H9 (cell line): ENCODE results near the gene CSNK1E. TPM values are rescaled to one million over a fixed set of nuclear protein-coding genes. Genes with fewer than 3 reads are reported as not detected.

Source experiments
- DNase-seq: peaks from one replicate; pipeline ENCODE4 v3.0.0-alpha.2; 2017
- H2AFZ ChIP-seq: one replicate; pipeline ENCODE4 v1.6.1; 2013; ENCODE audit warnings: mild to moderate bottlenecking, low read length, control low read depth, moderate library complexity
- H2AK5ac ChIP-seq: 2 replicates; pipeline ENCODE4 v1.6.1; 2013; ENCODE audit warnings: low read length, control low read depth, mixed read lengths; ENCODE audit not compliant: insufficient read length
- H2BK120ac ChIP-seq: one replicate; pipeline ENCODE4 v1.6.1; 2013; ENCODE audit warnings: low read depth, mild to moderate bottlenecking, low read length, control low read depth, inconsistent platforms; ENCODE audit not compliant: poor library complexity, severe bottlenecking
- H2BK12ac ChIP-seq: 2 replicates; pipeline ENCODE4 v1.6.1; 2013; ENCODE audit warnings: low read length, control low read depth, mixed read lengths, low read depth; ENCODE audit not compliant: insufficient read length
- H2BK15ac ChIP-seq: 2 replicates; pipeline ENCODE4 v1.6.1; 2013; ENCODE audit warnings: low read depth, low read length, control low read depth
- H2BK20ac ChIP-seq: one replicate; pipeline ENCODE4 v1.6.1; 2013; ENCODE audit warnings: low read depth, mild to moderate bottlenecking, low read length, control low read depth, inconsistent platforms; ENCODE audit not compliant: poor library complexity, severe bottlenecking
- H2BK5ac ChIP-seq: 2 replicates; pipeline ENCODE4 v1.6.1; 2013; ENCODE audit warnings: low read length, control low read depth, mixed read lengths; ENCODE audit not compliant: insufficient read length
- H3K14ac ChIP-seq: 2 replicates; pipeline ENCODE4 v1.6.1; 2013; ENCODE audit warnings: low read length, control low read depth; ENCODE audit not compliant: insufficient read depth
- H3K18ac ChIP-seq: 2 replicates; pipeline ENCODE4 v1.6.1; 2013; ENCODE audit warnings: low read depth, mild to moderate bottlenecking, mixed read lengths, low read length, control low read depth; ENCODE audit not compliant: insufficient read length
- H3K23ac ChIP-seq: 2 replicates; pipeline ENCODE4 v1.6.1; 2013; ENCODE audit warnings: low read length, control low read depth, mixed read lengths, low read depth; ENCODE audit not compliant: insufficient read length
- H3K23me2 ChIP-seq: 2 replicates; pipeline ENCODE4 v1.6.1; 2013; ENCODE audit warnings: low read depth, mild to moderate bottlenecking, mixed read lengths, low read length, control low read depth; ENCODE audit not compliant: insufficient read length, poor library complexity, severe bottlenecking
- H3K27ac ChIP-seq: 2 replicates; pipeline ENCODE4 v1.5.1; 2013; ENCODE audit warnings: low read length, control low read depth, mixed read lengths, low read depth; ENCODE audit not compliant: insufficient read length
- H3K27me3 ChIP-seq: 2 replicates; pipeline ENCODE4 v1.6.1; 2013; ENCODE audit warnings: low read length, control low read depth, inconsistent platforms; ENCODE audit not compliant: insufficient read depth
- H3K4ac ChIP-seq: 2 replicates; pipeline ENCODE4 v1.6.1; 2013; ENCODE audit warnings: low read depth, mild to moderate bottlenecking, control low read depth, inconsistent platforms, low read length, moderate library complexity
- H3K4me1 ChIP-seq: 2 replicates; pipeline ENCODE4 v1.6.1; 2013; ENCODE audit warnings: low read length, control low read depth, inconsistent platforms; ENCODE audit not compliant: insufficient read depth
- H3K4me2 ChIP-seq: 2 replicates; pipeline ENCODE4 v1.6.1; 2013; ENCODE audit warnings: low read length, control low read depth, mixed read lengths; ENCODE audit not compliant: insufficient read length, insufficient read depth
- H3K56ac ChIP-seq: 2 replicates; pipeline ENCODE4 v1.6.1; 2013; ENCODE audit warnings: low read depth, mild to moderate bottlenecking, mixed read lengths, low read length, control low read depth; ENCODE audit not compliant: insufficient read length
- H3K79me1 ChIP-seq: 2 replicates; pipeline ENCODE4 v1.6.1; 2013; ENCODE audit warnings: low read depth, mild to moderate bottlenecking, moderate library complexity, low read length, control low read depth, inconsistent platforms; ENCODE audit not compliant: insufficient read depth, poor library complexity, severe bottlenecking
- H3K79me2 ChIP-seq: 2 replicates; pipeline ENCODE4 v1.6.1; 2013; ENCODE audit warnings: low read length, control low read depth, inconsistent platforms; ENCODE audit not compliant: insufficient read depth
- H3K9ac ChIP-seq: 2 replicates; pipeline ENCODE4 v1.6.1; 2013; ENCODE audit warnings: low read length, control low read depth, mixed read lengths; ENCODE audit not compliant: insufficient read length; ENCODE audit errors: extremely low read depth
- H3K9me3 ChIP-seq: one replicate; pipeline ENCODE4 v1.6.1; 2013; ENCODE audit warnings: low read depth, low read length, inconsistent platforms; ENCODE audit not compliant: control insufficient read depth
- H3T11ph ChIP-seq: one replicate; pipeline ENCODE4 v1.6.1; 2013; ENCODE audit warnings: mild to moderate bottlenecking, low read length, control low read depth, inconsistent platforms
- H4K20me1 ChIP-seq: one replicate; pipeline ENCODE4 v1.6.1; 2013; ENCODE audit not compliant: control insufficient read depth, insufficient read length, insufficient read depth
- H4K5ac ChIP-seq: 2 replicates; pipeline ENCODE4 v1.6.1; 2013; ENCODE audit warnings: low read depth, mild to moderate bottlenecking, mixed read lengths, low read length, control low read depth; ENCODE audit not compliant: insufficient read length
- H4K8ac ChIP-seq: replicated peaks from 2 replicates; pipeline ENCODE4 v1.6.1; 2013; ENCODE audit warnings: low read length, control low read depth, mixed read lengths, low read depth; ENCODE audit not compliant: insufficient read length
- H4K91ac ChIP-seq: 2 replicates; pipeline ENCODE4 v1.6.1; 2013; ENCODE audit warnings: low read depth, mild to moderate bottlenecking, moderate library complexity, mixed read lengths, low read length, control low read depth; ENCODE audit not compliant: insufficient read length
- H3K27ac Mint-ChIP-seq, 3 experiments: 2 replicates in 2 of 3; 3 replicates in 1 of 3; pipeline ENCODE4 v1.8.0; 2020 to 2021; ENCODE audit warnings: mixed read lengths in 3 of 3, mild to moderate bottlenecking in 1 of 3, moderate library complexity in 1 of 3
- H3K27me3 Mint-ChIP-seq: 2 replicates; pipeline ENCODE4 v1.8.0; 2021; ENCODE audit warnings: low read depth, mild to moderate bottlenecking, moderate library complexity, mixed read lengths
- H3K36me3 Mint-ChIP-seq, 3 experiments: 2 replicates in 2 of 3; 3 replicates in 1 of 3; pipeline ENCODE4 v1.8.0; 2020 to 2021; ENCODE audit warnings: low read depth in 3 of 3, mixed read lengths in 3 of 3; ENCODE audit not compliant: insufficient read depth in 1 of 3
- H3K4me1 Mint-ChIP-seq, 2 experiments: 2 replicates each; pipeline ENCODE4 v1.8.0; 2020; ENCODE audit warnings: mixed read lengths in 2 of 2
- H3K4me3 Mint-ChIP-seq, 2 experiments: 2 replicates in 1 of 2; 3 replicates in 1 of 2; pipeline ENCODE4 v1.8.0; 2020 to 2021; ENCODE audit warnings: mild to moderate bottlenecking in 2 of 2, mixed read lengths in 2 of 2, moderate library complexity in 1 of 2
- H3K9me3 Mint-ChIP-seq, 2 experiments: 2 replicates in 1 of 2; 3 replicates in 1 of 2; pipeline ENCODE4 v1.8.0; 2020; ENCODE audit warnings: mild to moderate bottlenecking in 2 of 2, mixed read lengths in 2 of 2, moderate library complexity in 1 of 2
- WGBS: extraction: QIAGEN DNeasy Blood & Tissue Kit; methylation state at CpG from one replicate; pipeline ENCODE4 v1.1.7; 2013; ENCODE audit warnings: missing lambda C conversion rate, low lambda C conversion rate, mixed read lengths; ENCODE audit not compliant: insufficient read length; ENCODE audit errors: extremely low coverage; 5-methylcytosine and 5-hydroxymethylcytosine counted together
- total RNA-seq: library from RNA; stranded (reverse); gene quantifications from 2 replicates; pipeline ENCODE4 v1.2.1, GENCODE V29; 2021
- TF ChIP-seq, protein P1 (sequence below): fragments of 200-600 bp; sonication (generic); conservative IDR thresholded peaks from 3 replicates; pipeline ENCODE4 v1.8.0; 2021; ENCODE audit warnings: antibody characterized with exemption, mild to moderate bottlenecking

CSNK1E gene
- total RNA-seq, 1 experiment from 2014 or later = 236 TPM

DNA sequence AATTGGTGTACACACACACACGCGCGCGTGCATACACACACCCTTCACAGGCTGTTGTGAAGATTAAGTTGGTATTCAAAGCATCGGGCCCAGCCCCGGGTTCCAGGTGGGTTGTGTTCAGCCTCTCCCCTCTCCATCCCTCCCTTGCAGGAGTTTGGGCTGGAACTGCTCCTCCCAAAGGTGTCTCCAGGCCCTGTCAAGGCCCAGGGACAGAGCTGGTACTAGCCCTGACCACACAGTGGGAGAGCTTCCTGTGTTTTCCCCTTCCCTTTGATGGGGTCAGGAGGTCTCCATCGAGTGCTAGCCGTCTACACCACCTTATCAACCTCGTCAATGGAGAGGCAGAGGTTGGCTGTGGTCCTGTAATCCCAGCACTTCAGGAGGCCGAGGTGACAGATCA is 36.5 kb upstream of the CSNK1E start:
- no peaks in the 10 kb centered on the region for H3K79me1 ChIP-seq
- H3K27me3 ChIP-seq = no peaks in the 10 kb centered on the region
- Mint-ChIP-seq H3K36me3 (peaks cover under 1 to 21% (median 8%) of the 10 kb centered on the region in 3 experiments; a peak in 6 of 7 replicates), H3K27me3 (no peaks in the 10 kb centered on the region), H3K4me1 (peaks cover 28 to 29% of the 10 kb centered on the region in 2 experiments), H3K4me3 (no peak overlapping the region), H3K27ac (peak overlapping the region in 1 of 3 experiments; percentile 44; a peak in 2 of 7 replicates), H3K9me3 (no peaks in the 10 kb centered on the region; a peak in 1 of 5 replicates)
- H2BK5ac ChIP-seq = no peak overlapping the region
- H4K8ac ChIP-seq = no peak overlapping the region
- H4K20me1 ChIP-seq = no peaks in the 10 kb centered on the region
- H4K91ac ChIP-seq = no peak overlapping the region
- no peaks in the 10 kb centered on the region for H3K9me3 ChIP-seq
- TF ChIP-seq, protein P1, sequence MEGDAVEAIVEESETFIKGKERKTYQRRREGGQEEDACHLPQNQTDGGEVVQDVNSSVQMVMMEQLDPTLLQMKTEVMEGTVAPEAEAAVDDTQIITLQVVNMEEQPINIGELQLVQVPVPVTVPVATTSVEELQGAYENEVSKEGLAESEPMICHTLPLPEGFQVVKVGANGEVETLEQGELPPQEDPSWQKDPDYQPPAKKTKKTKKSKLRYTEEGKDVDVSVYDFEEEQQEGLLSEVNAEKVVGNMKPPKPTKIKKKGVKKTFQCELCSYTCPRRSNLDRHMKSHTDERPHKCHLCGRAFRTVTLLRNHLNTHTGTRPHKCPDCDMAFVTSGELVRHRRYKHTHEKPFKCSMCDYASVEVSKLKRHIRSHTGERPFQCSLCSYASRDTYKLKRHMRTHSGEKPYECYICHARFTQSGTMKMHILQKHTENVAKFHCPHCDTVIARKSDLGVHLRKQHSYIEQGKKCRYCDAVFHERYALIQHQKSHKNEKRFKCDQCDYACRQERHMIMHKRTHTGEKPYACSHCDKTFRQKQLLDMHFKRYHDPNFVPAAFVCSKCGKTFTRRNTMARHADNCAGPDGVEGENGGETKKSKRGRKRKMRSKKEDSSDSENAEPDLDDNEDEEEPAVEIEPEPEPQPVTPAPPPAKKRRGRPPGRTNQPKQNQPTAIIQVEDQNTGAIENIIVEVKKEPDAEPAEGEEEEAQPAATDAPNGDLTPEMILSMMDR = no peak
- H3K23ac ChIP-seq = no peak overlapping the region
- no peak overlapping the region for H2BK15ac ChIP-seq
- H3K23me2 ChIP-seq = no peaks in the 10 kb centered on the region
- no peak overlapping the region for H2BK120ac ChIP-seq
- H2BK20ac ChIP-seq = no peak overlapping the region
- H3K4ac ChIP-seq = no peak overlapping the region
- H3K9ac ChIP-seq = no peak overlapping the region
- H4K5ac ChIP-seq = no peak overlapping the region
- no peak overlapping the region for H3K27ac ChIP-seq
- no peak overlapping the region for H3K56ac ChIP-seq
- WGBS = no CpG with 5 or more reads among the region's 10 CpGs
- no peaks in the 10 kb centered on the region; the same call in 1 of the 2 replicates for H3K4me1 ChIP-seq
- H3K14ac ChIP-seq = no peak overlapping the region
- no peaks in the 10 kb centered on the region for H3K79me2 ChIP-seq
- H3K4me2 ChIP-seq = no peak overlapping the region
- no peak for DNase-seq
- H2AFZ ChIP-seq = no peak overlapping the region
- no peak overlapping the region for H2AK5ac ChIP-seq
- H2BK12ac ChIP-seq = no peak overlapping the region
- no peak overlapping the region for H3K18ac ChIP-seq
- H3T11ph ChIP-seq = no peak overlapping the region
